Right cardiac atrium (tissue), 5 donors: ENCODE results near the gene RPP14. TPM values are rescaled to one million over a fixed set of nuclear protein-coding genes. Genes with fewer than 3 reads are reported as not detected.
A peak's percentile ranks its signal among the peaks of the same experiment; 100 is the strongest.
"Not testable (repeated sequence)": the region's sequence is repeated elsewhere in the genome, so short reads cannot be mapped to it uniquely, and the experiment has no call there.

Experiments used
- ATAC-seq, 2 donors: fragments of 200-7000 bp; cut with Tn5 transposase; one replicate each; pipeline versions ENCODE4 v1.8.0 to v1.9.1; 2020; ENCODE audit warnings: moderate library complexity in 2 of 2, mild to moderate bottlenecking in 1 of 2
- DNase-seq, 3 donors: peaks; one replicate each; pipeline ENCODE4 v3.0.0-alpha.2; 2020
- H3K27ac ChIP-seq: one replicate; pipeline ENCODE4 v1.5.1; 2013; ENCODE audit warnings: mild to moderate bottlenecking, low read length, control low read depth, moderate library complexity
- H3K27me3 ChIP-seq: one replicate; pipeline ENCODE4 v1.6.1; 2013; ENCODE audit not compliant: control insufficient read depth, insufficient read depth
- H3K4me1 ChIP-seq: one replicate; pipeline ENCODE4 v1.6.1; 2013; ENCODE audit warnings: low read length; ENCODE audit not compliant: control insufficient read depth, insufficient read depth
- H3K4me3 ChIP-seq: one replicate; pipeline ENCODE4 v1.5.1; 2013; ENCODE audit warnings: low read length, control low read depth
- H3K9me3 ChIP-seq: one replicate; pipeline ENCODE4 v1.6.1; 2013; ENCODE audit warnings: low read length; ENCODE audit not compliant: control insufficient read depth
- WGBS: extraction: QIAGEN DNeasy Blood & Tissue Kit; methylation state at CpG from one replicate; pipeline ENCODE4 v1.1.7; 2013; 5-methylcytosine and 5-hydroxymethylcytosine counted together
- intact Hi-C, 4 donors: fragments of 100-400 bp; cut with DNase I; formaldehyde crosslinking; loops; one replicate each; pipeline versions ENCODE4 v1.11.0 to v1.14.0; 2022 to 2023
- polyA plus RNA-seq: library from polyadenylated mRNA; stranded (reverse); fragments of 200-250 nt; gene quantifications from one replicate; pipeline ENCODE4 v1.2.3, GENCODE V29; 2013
- total RNA-seq, 4 donors: library from RNA; stranded (reverse); fragmentation: NEBNext Ultra II Directional; extraction: Animal tissue kit (Norgen Biotek cat#: 25700); gene quantifications; one replicate each; pipeline ENCODE4 v1.2.1, GENCODE V29; 2021
- donor health status: healthy with polysubstance abuse.
- donor health status: DM: no; HTN: yes; CAD: no.
- donor health status: DM: no; HTN: no; CAD: no.
- donor health status: DM: no; HTN: yes; CAD: no; lungs with severe emphysema.
- donor health status: DM: yes; HTN: yes; CAD: no.

The RPP14 gene
- total and polyA plus RNA-seq, 5 donors: 15.7 to 26.0 (median 19.6) TPM

- ATAC-seq: peak; percentile 48 to 81
- DNase-seq: no peak
- 81% methylated on average over 7 of the region's 7 CpGs for WGBS
- no peaks in the 10 kb centered on the region for H3K27me3 ChIP-seq
- no peak overlapping the region for H3K4me3 ChIP-seq
- H3K27ac ChIP-seq: no peak overlapping the region
- H3K4me1 ChIP-seq: peaks cover 2% of the 10 kb centered on the region
- intact Hi-C loops: no loop called here
- H3K9me3 ChIP-seq: no peaks in the 10 kb centered on the region
Observed at GRCh38 chr3:58271901-58272501, 34.0 kb upstream of the RPP14 start.

DNA sequence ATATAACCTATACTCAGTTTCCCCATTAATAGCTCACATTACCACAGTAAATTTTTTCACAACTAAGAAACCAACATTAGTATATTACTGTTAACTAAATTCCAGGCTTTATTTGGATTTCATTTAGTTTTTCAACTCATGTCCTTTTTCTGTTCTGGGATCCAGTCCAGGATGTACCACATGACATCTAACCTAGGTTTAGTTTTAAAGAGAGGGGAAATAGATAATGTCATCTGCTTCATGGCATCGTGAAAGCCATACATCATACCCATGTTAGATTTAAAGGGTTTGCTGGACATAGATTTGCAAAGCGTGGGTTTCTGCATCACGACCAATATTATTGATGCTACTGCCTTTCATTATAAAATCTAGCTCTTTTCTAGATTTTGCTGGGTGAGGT, 33.2 kb upstream of the RPP14 start:
- ATAC-seq (no peak), DNase-seq (no peak)
- Histone ChIP-seq H3K4me3 (no peak overlapping the region), H3K4me1 (peaks cover 2% of the 10 kb centered on the region), H3K9me3 (no peaks in the 10 kb centered on the region), H3K27me3 (no peaks in the 10 kb centered on the region), H3K27ac (no peak overlapping the region)
- intact Hi-C loops: no loop called here
- WGBS: 80% methylated on average over 3 of the region's 3 CpGs

GRCh38 chr3:58273362-58273761, 32.7 kb upstream of the RPP14 start:
- H3K27me3 ChIP-seq, H3K4me1 ChIP-seq, H3K27ac ChIP-seq, ATAC-seq, H3K9me3 ChIP-seq, DNase-seq, intact Hi-C loops, H3K4me3 ChIP-seq: not testable (repeated sequence)
- 96% methylated on average over 3 of the region's 3 CpGs for WGBS

DNA sequence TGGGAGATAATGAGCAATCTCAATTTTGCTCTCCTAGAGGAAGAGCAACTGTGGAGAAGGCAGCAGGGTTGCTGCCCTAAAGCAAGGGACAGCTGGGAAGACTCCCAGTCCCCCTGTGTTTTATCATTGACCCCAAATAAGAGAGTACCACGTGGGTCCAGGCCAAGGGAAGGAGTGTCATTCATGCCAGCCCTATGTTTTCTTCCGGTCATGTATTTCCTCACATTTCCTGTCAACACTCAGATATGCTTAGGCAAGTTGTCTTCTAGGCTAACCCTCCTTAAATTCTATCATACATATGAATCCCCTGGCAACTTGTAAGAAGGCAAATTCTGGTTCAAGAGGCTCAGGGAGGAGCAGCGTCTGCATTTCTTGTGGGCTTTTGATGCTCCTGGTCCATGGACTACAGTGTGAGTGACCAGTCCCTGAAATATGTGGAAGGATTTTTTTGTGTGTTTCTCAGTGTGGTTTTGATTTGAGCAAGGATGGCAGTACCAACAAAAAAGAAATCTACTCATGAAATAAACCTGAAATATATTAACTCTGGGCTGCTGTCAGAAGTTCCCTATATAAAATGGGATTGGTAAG, 31.9 kb upstream of the RPP14 start:
- H3K27ac ChIP-seq: no peak overlapping the region
- H3K27me3 ChIP-seq: no peaks in the 10 kb centered on the region
- WGBS: 41% methylated on average over 3 of the region's 3 CpGs
- ATAC-seq: no peak
- H3K9me3 ChIP-seq: no peaks in the 10 kb centered on the region
- H3K4me3 ChIP-seq: no peak overlapping the region
- peaks cover 2% of the 10 kb centered on the region for H3K4me1 ChIP-seq
- intact Hi-C loops: no loop called here
- DNase-seq: no peak

- Histone ChIP-seq H3K27me3 (no peaks in the 10 kb centered on the region), H3K4me1 (no peaks in the 10 kb centered on the region), H3K9me3 (no peaks in the 10 kb centered on the region), H3K27ac (no peak overlapping the region), H3K4me3 (no peak overlapping the region)
- ATAC-seq (no peak), DNase-seq (no peak)
- intact Hi-C loops: no loop called here
- 80% methylated on average over 7 of the region's 7 CpGs for WGBS
Observed at GRCh38 chr3:58281069-58281468, 25.0 kb upstream of the RPP14 start.

- ATAC-seq: peak; percentile 41 to 61
- Histone ChIP-seq H3K27ac (peak overlapping the region; percentile 59), H3K4me3 (no peak overlapping the region), H3K4me1 (peaks cover 4% of the 10 kb centered on the region), H3K27me3 (no peaks in the 10 kb centered on the region), H3K9me3 (no peaks in the 10 kb centered on the region)
- no peak for DNase-seq
- intact Hi-C loops: no loop called here
- 68% methylated on average over 7 of the region's 7 CpGs for WGBS
Observed at GRCh38 chr3:58285334-58285733, 20.7 kb upstream of the RPP14 start.

DNA sequence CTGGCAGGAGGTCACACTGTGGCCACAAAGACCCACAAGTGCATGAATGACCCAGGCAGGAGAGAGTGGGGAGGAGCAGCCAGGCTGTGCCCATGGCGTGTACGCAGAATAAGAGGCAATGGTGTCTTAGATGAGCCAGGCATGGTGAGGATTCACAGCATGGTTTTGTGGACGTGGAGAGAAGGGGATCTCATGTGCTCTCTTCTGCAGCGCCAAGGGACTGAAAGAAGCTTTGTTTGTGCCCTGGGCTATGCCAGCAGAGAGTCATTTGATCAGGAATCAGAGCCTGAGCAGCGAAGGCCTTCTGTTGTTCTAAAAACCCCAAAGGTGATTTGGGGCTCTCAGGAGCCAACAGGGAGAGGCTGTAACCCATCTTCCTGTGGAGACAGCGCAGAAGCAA, 18.7 kb upstream of the RPP14 start:
- no peak for DNase-seq
- WGBS: 89% methylated on average over 6 of the region's 6 CpGs
- peak in 1 of 2 donors; percentile 14 for ATAC-seq
- Histone ChIP-seq H3K27me3 (no peaks in the 10 kb centered on the region), H3K4me3 (no peak overlapping the region), H3K9me3 (no peaks in the 10 kb centered on the region), H3K27ac (no peak overlapping the region), H3K4me1 (peaks cover 4% of the 10 kb centered on the region)
- intact Hi-C loops: no loop called here

- Histone ChIP-seq H3K4me1 (peaks cover 4% of the 10 kb centered on the region), H3K27ac (no peak overlapping the region), H3K27me3 (no peaks in the 10 kb centered on the region), H3K4me3 (no peak overlapping the region), H3K9me3 (no peaks in the 10 kb centered on the region)
- DNase-seq (no peak), ATAC-seq (peak in 1 of 2 donors; percentile 43)
- WGBS: 75% methylated on average over 4 of the region's 4 CpGs
- intact Hi-C loops: no loop called here
Observed at GRCh38 chr3:58288011-58288728, 17.9 kb upstream of the RPP14 start.

- H3K27me3 ChIP-seq, H3K4me3 ChIP-seq, H3K4me1 ChIP-seq, H3K27ac ChIP-seq, DNase-seq, H3K9me3 ChIP-seq, ATAC-seq, intact Hi-C loops: not testable (repeated sequence)
- 96% methylated on average over 3 of the region's 4 CpGs for WGBS
Observed at GRCh38 chr3:58288964-58289613, 17.0 kb upstream of the RPP14 start.

DNA sequence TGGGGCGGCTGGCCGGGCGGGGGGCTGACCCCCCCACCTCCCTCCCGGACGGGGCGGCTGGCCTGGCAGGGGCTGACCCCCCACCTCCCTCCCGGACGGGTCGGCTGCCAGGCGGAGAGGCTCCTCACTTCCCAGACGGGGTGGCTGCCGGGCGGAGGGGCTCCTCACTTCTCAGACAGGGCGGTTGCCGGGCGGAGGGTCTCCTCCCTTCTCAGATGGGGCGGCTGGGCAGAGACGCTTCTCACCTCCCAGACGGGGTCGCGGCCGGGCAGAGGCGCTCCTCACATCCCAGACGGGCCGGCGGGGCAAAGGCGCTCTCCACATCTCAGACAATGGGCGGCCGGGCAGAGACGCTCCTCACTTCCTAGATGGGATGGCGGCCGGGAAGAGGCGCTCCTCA, 15.6 kb upstream of the RPP14 start:
- H3K4me1 ChIP-seq, H3K4me3 ChIP-seq, H3K27ac ChIP-seq, H3K9me3 ChIP-seq, H3K27me3 ChIP-seq, intact Hi-C loops, ATAC-seq, DNase-seq: not testable (repeated sequence)
- 97% methylated on average over 32 of the region's 33 CpGs for WGBS

GRCh38 chr3:58291671-58292338, 14.2 kb upstream of the RPP14 start:
- peak in 1 of 2 donors; percentile 43 for ATAC-seq
- Histone ChIP-seq H3K4me3 (no peak overlapping the region), H3K27me3 (no peaks in the 10 kb centered on the region), H3K4me1 (peaks cover 4% of the 10 kb centered on the region), H3K9me3 (no peaks in the 10 kb centered on the region), H3K27ac (no peak overlapping the region)
- DNase-seq: no peak
- WGBS: 89% methylated on average over 9 of the region's 9 CpGs
- intact Hi-C loops: no loop called here
